Measurements from ENCODE around the gene NSUN3. TPM values are rescaled to one million over a fixed set of nuclear protein-coding genes. Genes with fewer than 3 reads are reported as not detected.

The NSUN3 gene
- total and polyA plus RNA-seq, 10 of the 15 experiments (the other 5 are each of a cell fraction or from before 2014, with no cell fraction given), result 9.1 to 20.3 (median 11.7) TPM

- DNase-seq (ENCODE audit: low read depth, low spot score) (no peak), FAIRE-seq (no peak), ATAC-seq (no peak)
- ChIA-PET RAD21 (ENCODE audit: unreplicated experiment) (no interaction called here), SMC1A (ENCODE audit: uncharacterized antibody, unreplicated experiment) (no interaction called here), POLR2A (no interaction called here), CTCF (interaction anchor here (1.7 kb wide), 1 partner anchor 10 kb away, joined by 3 read pairs; no protein-coding TSS in a partner anchor)
- intact Hi-C loops (cut with micrococcal nuclease; ENCODE audit: unreplicated experiment), result no loop called here
- WGBS (ENCODE audit: insufficient coverage, insufficient replicate concordance, low lambda C conversion rate, missing lambda C conversion rate), result 93% methylated on average over 4 of the region's 4 CpGs
- Histone ChIP-seq H3K9me3 (replicated peaks; ENCODE audit: control insufficient read depth, insufficient read depth, low read length) (no peaks in the 10 kb centered on the region), H3K4me3 (no peak overlapping the region), H3K27me3 (replicated peaks in 1 of 2; ENCODE audit: control insufficient read depth in 2 of 2, insufficient read depth in 2 of 2, low read length in 1 of 2) (no peaks in the 10 kb centered on the region), H3K36me3 (ENCODE audit: control insufficient read depth in 2 of 2, insufficient read depth in 2 of 2, low read length in 1 of 2) (no peaks in the 10 kb centered on the region), H2AFZ (ENCODE audit: control insufficient read depth, low read depth, low read length) (no peak overlapping the region), H3K4me1 (ENCODE audit: control insufficient read depth, insufficient read depth, low read length) (no peaks in the 10 kb centered on the region), H3K79me2 (ENCODE audit: control insufficient read depth, insufficient read depth, low read length) (no peaks in the 10 kb centered on the region), H4K20me1 (ENCODE audit: control insufficient read depth, insufficient read depth) (no peaks in the 10 kb centered on the region), H3K4me2 (ENCODE audit: control insufficient read depth, insufficient read depth) (no peak overlapping the region), H3K27ac (ENCODE audit: control insufficient read depth, insufficient read depth) (no peak overlapping the region), H3K9ac (ENCODE audit: control insufficient read depth, insufficient read depth, low read length) (no peak overlapping the region)
- TF ChIP-seq CEBPZ (IDR thresholded peaks at IDR 0.05; ENCODE audit: low read depth, low read length) (no peak), TCF7 (IDR thresholded peaks at IDR 0.05; ENCODE audit: borderline replicate concordance) (no peak), NRF1 (conservative IDR thresholded peaks at IDR 0.05; ENCODE audit: low read depth, low read length) (no peak), ZNF217 (IDR thresholded peaks at IDR 0.05) (no peak), BHLHE40 (IDR thresholded peaks at IDR 0.05; ENCODE audit: borderline replicate concordance in 1 of 2, low read depth in 2 of 2, low read length in 1 of 2) (no peak), PAX8 (IDR thresholded peaks at IDR 0.05) (no peak)
- BruUV-seq (replicated peaks), result no TSS peak
- in situ Hi-C loops (cut with MboI), result no loop called here
These were observed 95.7 kb downstream of the NSUN3 start for GRCh38 chr3:94158512-94158911.
